ENCODE measurements around the gene FRYL.

DNA sequence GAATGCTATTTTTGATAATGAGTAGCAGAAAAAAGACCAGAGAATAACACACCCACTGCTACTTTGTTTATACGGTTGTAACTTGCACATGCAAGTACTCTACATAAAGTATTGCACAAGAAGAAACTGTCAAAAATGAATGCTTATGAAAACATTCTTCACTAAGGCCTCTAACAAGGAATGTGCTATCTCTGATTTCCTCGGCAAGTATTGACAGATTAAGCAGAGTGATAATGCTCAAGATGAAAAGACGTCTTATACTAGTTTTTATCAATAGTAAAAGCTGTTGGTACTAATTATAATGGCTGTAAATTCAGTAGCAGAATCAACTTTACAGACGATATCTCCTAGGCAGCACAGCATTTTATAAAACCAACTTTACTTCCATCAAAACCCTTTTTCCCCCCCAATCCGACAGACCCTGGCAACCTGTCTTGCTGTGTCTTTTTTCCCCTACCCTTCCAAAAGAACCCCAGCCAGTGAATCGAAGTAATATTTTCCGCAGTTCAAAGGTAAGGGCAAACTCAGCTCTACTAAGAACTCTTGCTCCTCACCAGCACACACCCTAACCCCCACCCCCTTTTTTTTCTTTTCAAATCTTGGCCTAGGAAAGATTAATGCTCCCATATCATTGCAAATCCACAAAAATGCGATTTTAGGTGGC lies 1.5 kb downstream of the FRYL start:
- TF ChIP-seq, protein P1, sequence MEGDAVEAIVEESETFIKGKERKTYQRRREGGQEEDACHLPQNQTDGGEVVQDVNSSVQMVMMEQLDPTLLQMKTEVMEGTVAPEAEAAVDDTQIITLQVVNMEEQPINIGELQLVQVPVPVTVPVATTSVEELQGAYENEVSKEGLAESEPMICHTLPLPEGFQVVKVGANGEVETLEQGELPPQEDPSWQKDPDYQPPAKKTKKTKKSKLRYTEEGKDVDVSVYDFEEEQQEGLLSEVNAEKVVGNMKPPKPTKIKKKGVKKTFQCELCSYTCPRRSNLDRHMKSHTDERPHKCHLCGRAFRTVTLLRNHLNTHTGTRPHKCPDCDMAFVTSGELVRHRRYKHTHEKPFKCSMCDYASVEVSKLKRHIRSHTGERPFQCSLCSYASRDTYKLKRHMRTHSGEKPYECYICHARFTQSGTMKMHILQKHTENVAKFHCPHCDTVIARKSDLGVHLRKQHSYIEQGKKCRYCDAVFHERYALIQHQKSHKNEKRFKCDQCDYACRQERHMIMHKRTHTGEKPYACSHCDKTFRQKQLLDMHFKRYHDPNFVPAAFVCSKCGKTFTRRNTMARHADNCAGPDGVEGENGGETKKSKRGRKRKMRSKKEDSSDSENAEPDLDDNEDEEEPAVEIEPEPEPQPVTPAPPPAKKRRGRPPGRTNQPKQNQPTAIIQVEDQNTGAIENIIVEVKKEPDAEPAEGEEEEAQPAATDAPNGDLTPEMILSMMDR (IDR thresholded peaks at IDR 0.05), result no peak
- TF ChIP-seq POLR2A (IDR thresholded peaks at IDR 0.05), result no peak
